Measurements from ENCODE around the gene NSDHL.

NSDHL gene

GRCh38 chrX:152845618-152846240 is 14.9 kb downstream of the NSDHL start:
- no peak for DNase-seq

GRCh38 chrX:152847281-152847680 is 16.4 kb downstream of the NSDHL start:
- no peak for DNase-seq

DNA sequence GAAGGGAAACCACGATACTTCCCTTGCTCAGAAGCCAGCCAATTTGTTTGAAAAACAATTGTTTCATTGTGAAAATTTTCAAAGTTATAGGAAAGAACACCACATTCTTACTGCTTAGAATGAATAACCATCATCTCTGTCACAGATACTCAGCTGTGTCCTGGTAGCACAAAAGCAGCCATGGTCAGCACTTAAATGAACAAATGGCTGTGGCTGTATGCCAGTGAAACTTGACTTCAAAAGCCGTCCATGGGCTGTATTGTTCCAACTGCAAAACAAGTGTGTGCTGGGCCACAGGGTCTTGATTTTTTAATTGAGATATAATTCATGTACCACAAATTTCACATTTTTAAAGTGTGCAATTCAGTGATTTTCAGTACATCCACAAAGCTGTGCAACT is 19.6 kb downstream of the NSDHL start:
- no peak for DNase-seq

DNA sequence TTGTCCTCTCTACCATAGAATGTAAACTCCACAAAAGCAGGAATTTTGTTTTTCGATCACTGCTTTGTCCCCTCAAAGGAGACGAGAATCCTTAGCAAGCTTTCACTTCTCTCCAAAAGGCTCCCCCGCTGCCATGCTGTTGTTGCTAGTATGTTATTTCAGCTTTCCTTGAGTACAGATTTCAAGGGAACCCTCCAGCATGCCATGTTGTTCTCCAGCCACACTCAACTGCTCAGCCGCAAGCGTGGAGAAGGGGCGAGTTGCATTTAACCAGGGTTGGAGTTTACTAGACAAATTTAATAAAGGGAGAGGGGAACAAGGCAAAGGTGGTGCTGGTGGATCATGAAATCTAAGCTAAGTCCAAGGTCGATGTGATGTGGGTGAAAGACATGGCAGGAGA is 23.1 kb downstream of the NSDHL start:
- DNase-seq = no peak

DNA sequence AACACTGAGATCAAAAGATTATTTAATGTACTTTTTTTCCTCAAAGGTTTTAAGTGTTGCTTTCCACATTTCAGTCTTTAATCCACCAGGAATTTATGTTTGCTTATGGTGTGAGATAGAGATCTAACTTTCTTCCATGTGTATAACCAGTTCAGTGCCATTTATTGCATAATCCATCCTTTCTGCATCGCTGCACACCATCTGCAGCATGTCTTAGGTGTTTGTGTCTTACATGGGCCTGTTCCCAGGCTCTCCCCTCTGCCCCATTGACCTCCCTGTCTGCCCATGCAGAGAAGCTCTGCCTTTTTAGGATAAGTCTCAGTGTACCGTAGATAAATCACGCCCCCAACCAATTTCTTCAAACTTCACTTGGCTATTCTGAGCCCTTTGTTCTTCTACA is 30.3 kb downstream of the NSDHL start:
- DNase-seq = no peak

DNA sequence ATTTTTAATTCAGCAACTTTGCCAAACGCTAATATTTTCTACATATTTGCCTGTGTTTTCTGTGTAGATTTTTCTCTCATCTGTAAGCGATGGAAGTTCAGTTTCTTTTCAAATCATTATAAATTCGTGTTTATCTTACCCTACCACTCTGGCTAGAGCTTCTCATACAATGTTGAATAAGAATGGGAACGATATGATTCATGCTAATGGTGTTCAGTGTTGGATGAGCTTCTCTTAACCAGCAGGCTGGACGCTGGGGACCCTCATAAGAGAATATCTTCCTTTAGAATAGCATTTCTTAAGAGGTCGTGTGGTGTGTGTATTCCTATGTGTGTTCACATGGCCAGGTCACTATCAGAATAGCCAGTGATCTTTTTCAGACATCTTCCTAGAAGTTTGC is 31.0 kb downstream of the NSDHL start:
- DNase-seq = no peak

- no peak for DNase-seq
Observed at GRCh38 chrX:152865232-152865920, 34.5 kb downstream of the NSDHL start.

GRCh38 chrX:152866386-152866785 is 35.5 kb downstream of the NSDHL start:
- no peak for DNase-seq

DNA sequence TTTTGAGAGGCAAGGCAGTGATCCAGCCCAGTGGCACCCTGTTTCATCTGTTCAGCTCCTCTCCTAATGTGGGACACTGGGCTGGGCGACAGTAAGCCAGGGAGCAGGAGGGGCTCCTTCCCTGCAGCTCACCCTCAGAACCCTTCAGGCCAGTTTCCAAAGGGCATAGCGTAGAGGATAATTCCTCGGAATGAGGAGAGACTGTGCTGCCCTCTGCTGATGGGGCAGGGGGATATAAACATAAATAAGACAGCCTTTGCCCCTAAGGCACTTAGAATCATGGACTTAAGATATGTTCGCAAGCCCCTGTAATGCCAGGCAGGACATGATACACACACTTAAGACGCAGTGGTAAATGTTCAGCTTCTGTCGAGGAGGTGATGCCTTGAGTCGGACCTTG is 39.1 kb downstream of the NSDHL start:
- DNase-seq = no peak

GRCh38 chrX:152871260-152871659 is 40.4 kb downstream of the NSDHL start:
- no peak for DNase-seq

DNA sequence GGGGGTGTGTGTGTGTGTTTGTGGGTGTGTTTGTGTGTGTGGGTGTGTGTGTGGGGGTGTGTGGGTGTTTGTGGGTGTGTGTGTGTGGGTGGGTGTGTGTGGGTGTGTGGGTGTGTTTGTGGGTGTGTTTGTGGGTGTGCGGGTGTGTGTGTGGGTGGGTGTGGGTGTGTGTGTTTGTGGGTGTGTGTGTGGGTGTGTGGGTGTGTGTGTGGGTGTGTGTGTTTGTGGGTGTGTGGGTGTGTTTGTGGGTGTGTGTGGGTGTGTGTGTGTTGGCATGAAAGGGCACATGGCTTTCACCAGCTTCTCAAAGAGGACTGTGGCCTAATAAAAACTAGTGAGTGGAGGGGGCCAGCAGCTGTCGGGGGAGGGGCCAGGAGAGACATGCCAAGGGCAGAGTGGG is 41.7 kb downstream of the NSDHL start:
- DNase-seq = no peak

GRCh38 chrX:152873361-152873760 is 42.5 kb downstream of the NSDHL start:
- no peak for DNase-seq

- DNase-seq = no peak
Observed at GRCh38 chrX:152876931-152877840, 46.3 kb downstream of the NSDHL start.

GRCh38 chrX:152878976-152879755 is 48.3 kb downstream of the NSDHL start:
- DNase-seq = no peak

DNA sequence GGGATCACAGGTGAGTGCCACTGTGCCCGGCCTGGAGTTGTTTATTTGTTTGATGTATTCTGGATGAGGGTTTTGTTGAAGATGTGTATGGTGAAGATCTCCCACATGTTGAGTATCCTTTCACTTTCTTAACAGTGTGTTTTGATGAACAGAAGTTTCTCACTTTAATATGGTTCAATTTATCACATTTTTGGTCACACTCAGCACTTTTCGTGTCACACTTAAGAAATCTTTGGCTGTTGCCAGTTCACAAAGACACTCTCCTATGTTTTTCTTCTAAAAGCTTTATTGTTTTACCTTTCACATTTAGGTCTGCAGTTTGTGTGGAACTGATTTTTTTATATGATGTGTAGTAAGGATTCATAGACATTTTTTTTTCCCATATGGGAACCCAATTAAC is 50.4 kb downstream of the NSDHL start:
- DNase-seq = no peak

GRCh38 chrX:152884171-152884570 is 53.3 kb downstream of the NSDHL start:
- no peak for DNase-seq

DNA sequence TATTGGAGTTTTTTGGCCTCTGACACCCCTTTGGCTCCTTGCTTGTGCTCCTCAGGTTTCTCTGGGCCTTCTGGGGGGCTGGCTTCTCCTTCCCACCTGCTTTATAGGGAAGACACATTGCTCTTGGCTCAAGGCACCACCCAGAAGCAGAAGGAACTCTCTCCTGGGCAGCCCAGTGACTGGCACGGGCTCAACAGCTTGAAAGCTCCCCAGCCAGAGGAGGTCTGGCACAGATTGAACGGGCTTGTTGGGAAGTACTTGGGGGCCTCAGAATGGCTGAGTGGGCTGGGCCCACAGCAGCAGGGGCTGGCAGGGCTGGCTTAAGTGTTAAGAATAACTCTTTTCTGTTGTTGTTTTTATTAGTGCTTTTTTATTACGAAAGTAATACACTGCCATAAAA is 55.9 kb downstream of the NSDHL start:
- no peak for DNase-seq

DNA sequence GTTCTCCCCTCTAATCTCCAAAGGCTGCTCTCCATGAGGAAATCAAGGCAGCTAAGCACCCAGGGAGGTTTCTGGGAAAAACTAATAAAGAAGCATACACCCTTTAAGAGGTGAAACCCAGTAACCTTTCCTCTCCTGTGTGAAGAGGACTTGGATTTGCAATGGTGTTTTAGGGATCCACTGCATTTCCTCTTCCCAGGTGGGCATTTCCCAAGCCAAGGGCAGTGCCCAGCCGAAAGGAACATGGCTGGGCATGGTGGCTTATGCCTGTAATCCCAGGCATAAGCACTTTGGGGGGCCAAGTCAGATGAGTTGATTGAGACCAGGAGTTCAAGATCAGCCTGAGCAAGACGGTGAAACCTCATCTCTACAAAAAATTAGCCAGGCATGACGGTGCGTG is 61.6 kb downstream of the NSDHL start:
- DNase-seq = no peak

DNA sequence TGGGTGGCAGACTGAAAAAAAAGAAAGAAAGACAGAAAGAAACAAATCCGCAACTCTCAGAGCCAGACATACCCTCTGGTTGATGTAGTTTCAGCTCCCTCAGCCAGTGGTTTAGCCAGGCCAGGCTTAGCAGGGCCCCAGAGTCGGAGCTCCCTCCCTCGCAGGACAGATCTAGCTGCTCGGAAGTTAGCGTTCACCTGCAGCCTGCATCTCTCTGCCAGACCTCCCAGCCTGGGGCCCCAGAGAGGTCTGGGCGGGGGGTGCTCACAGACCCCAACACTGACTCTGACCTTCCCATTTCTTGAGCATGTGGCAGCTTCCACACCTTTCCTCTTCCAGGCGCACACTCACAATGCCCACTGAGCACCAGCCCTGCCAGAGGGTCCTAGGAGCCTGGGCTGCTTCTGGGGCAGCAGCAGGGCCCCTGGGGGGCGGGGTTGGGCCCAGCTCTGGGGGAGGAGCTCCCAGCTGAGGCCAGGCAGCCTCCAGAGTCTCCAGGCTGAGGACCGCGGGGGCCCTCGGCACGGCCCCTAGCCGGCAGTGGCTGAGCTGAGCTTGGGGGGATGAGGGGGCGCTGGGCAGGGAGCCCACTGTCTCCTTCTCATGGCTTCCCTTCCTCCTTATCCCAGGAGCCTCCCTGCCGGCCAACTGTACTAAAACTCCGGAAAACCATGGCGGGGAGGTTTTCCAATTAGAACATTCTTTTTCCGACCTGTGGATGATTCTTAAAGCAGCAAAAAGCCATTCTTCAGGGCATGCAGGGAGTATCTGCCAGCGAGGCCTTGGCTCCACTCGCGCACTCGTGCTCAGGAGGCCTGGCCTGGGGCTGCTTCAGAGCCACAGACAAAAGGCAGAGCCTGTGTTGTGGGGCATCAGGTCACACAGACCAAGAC is 62.4 kb downstream of the NSDHL start:
- no peak for DNase-seq

DNA sequence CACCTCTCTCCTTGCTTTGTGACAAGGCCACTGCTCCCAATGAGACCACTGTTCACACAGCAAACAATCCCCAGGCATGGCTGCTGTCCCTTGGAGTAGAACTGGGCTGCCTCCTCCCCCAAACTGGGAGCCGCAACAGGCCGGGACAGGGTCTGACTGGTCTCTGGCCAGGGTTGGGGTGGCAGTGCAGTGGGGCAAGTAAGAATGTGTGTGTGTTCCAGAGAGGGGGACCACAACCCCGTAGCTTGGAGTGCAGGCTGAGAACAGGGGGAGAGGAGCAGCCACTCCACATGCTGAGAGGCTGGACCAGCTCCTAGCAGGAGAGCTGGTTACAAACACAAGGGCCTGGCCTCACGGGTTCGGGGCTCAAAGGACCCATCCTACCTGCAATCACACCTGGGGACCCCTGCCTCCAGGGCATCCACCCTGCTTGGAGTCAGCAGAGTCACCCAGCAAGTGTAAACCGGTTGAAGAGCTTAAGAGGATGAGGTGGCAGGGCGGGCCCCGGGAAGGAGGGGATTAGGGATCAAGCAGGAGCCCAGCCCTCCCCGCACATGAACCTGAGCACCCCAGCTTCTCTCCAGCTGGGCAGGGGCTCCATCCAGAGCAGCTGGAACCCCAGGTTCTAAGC is 63.2 kb downstream of the NSDHL start:
- no peak for DNase-seq

GRCh38 chrX:152895121-152895520 is 64.3 kb downstream of the NSDHL start:
- DNase-seq = no peak

Measured in inflammatory macrophage treated with lipopolysaccharide for 4 hours (primary cell).